IMR-90 (cell line): ENCODE data around the gene TM9SF4. TPM values are rescaled to one million over a fixed set of nuclear protein-coding genes. Genes with fewer than 3 reads are reported as not detected.
"Not testable (repeated sequence)": the region's sequence is repeated elsewhere in the genome, so short reads cannot be mapped to it uniquely, and the experiment has no call there.

ENCODE experiments used
- ATAC-seq: fragments of 200-7000 bp; cut with Tn5 transposase; 2 replicates; pipeline ENCODE4 v1.9.1; 2020; ENCODE audit warnings: low read depth, mild to moderate bottlenecking, moderate library complexity
- BruUV-seq: library from RNA; stranded (reverse); fragments of 400-500 nt; replicated peaks from 2 replicates; lab custom pipeline; 2021; lab: Mats Ljungman, UMichigan
- CTCF ChIA-PET: fragments of 300-600 bp; formaldehyde crosslinking; extraction: SDS; loops from one replicate; lab custom pipeline; 2021; ENCODE audit warnings: antibody characterized with exemption; lab: Yijun Ruan, JAX
- POLR2A ChIA-PET: fragments of 300-600 bp; sonication (Branson Sonifier 250); formaldehyde crosslinking; loops from one replicate; lab custom pipeline; 2022; ENCODE audit warnings: antibody characterized with exemption; ENCODE audit not compliant: unreplicated experiment; lab: Charles Lee
- DNase-seq: peaks from one replicate; pipeline ENCODE4 v3.0.0; 2013
- H2AFZ ChIP-seq: replicated peaks from 2 replicates; pipeline ENCODE3; 2013; ENCODE audit warnings: low read length, mild to moderate bottlenecking; ENCODE audit not compliant: poor library complexity
- H2AK5ac ChIP-seq: 2 replicates; pipeline ENCODE4 v1.6.1; 2013; ENCODE audit warnings: low read depth, low read length, inconsistent platforms
- H2AK9ac ChIP-seq: replicated peaks from 2 replicates; pipeline ENCODE3; 2013; ENCODE audit warnings: mild to moderate bottlenecking, low read depth, low read length, moderate library complexity; ENCODE audit not compliant: poor library complexity
- H2BK120ac ChIP-seq: 2 replicates; pipeline ENCODE4 v1.6.1; 2013; ENCODE audit warnings: low read depth, low read length, inconsistent platforms
- H2BK15ac ChIP-seq: 3 replicates; pipeline ENCODE4 v1.6.1; 2013; ENCODE audit warnings: low read depth, low read length, inconsistent platforms
- H2BK20ac ChIP-seq: 2 replicates; pipeline ENCODE4 v1.6.1; 2013; ENCODE audit warnings: low read depth, mild to moderate bottlenecking, inconsistent platforms, low read length, moderate library complexity
- H2BK5ac ChIP-seq: 2 replicates; pipeline ENCODE4 v1.6.1; 2013; ENCODE audit warnings: mild to moderate bottlenecking, low read depth, low read length, inconsistent platforms; ENCODE audit not compliant: poor library complexity, severe bottlenecking
- H3K14ac ChIP-seq: replicated peaks from 2 replicates; pipeline ENCODE4 v1.6.1; 2013; ENCODE audit warnings: low read depth, low read length, inconsistent platforms
- H3K18ac ChIP-seq: 2 replicates; pipeline ENCODE4 v1.6.1; 2013; ENCODE audit warnings: low read depth, low read length, control low read depth
- H3K23ac ChIP-seq: 2 replicates; pipeline ENCODE4 v1.6.1; 2013; ENCODE audit warnings: low read depth, low read length, inconsistent platforms
- H3K27ac ChIP-seq: 2 replicates; pipeline ENCODE4 v1.5.1; 2013; ENCODE audit warnings: mild to moderate bottlenecking, control low read depth, low read length; ENCODE audit not compliant: insufficient read depth
- H3K27me3 ChIP-seq: 2 replicates; pipeline ENCODE4 v1.6.1; 2013; ENCODE audit warnings: low read length; ENCODE audit not compliant: control insufficient read depth, insufficient read depth
- H3K36me3 ChIP-seq: 2 replicates; pipeline ENCODE4 v1.6.1; 2013; ENCODE audit warnings: low read length, mixed read lengths; ENCODE audit not compliant: control insufficient read depth, insufficient read depth
- H3K4ac ChIP-seq: 2 replicates; pipeline ENCODE4 v1.6.1; 2013; ENCODE audit warnings: low read depth, low read length, inconsistent platforms
- H3K4me1 ChIP-seq: 2 replicates; pipeline ENCODE4 v1.6.1; 2013; ENCODE audit warnings: low read length, mixed read lengths; ENCODE audit not compliant: control insufficient read depth, insufficient read depth
- H3K4me2 ChIP-seq: 2 replicates; pipeline ENCODE4 v1.6.1; 2013; ENCODE audit warnings: low read depth, mild to moderate bottlenecking, control low read depth, low read length, moderate library complexity
- H3K4me3 ChIP-seq: 2 replicates; pipeline ENCODE4 v1.5.1; 2013; ENCODE audit warnings: low read depth, mild to moderate bottlenecking, control low read depth, low read length, moderate library complexity; ENCODE audit not compliant: insufficient read depth
- H3K56ac ChIP-seq: 2 replicates; pipeline ENCODE4 v1.6.1; 2013; ENCODE audit warnings: low read length, inconsistent platforms; ENCODE audit not compliant: insufficient read depth; ENCODE audit errors: extremely low read depth
- H3K79me1 ChIP-seq, 2 experiments: 2 replicates each; pipeline ENCODE4 v1.6.1; 2013; ENCODE audit warnings: low read length in 2 of 2, inconsistent platforms in 1 of 2, low read depth in 1 of 2
- H3K9ac ChIP-seq: 2 replicates; pipeline ENCODE4 v1.6.1; 2013; ENCODE audit warnings: low read depth, low read length, control low read depth
- H3K9me1 ChIP-seq: 2 replicates; pipeline ENCODE4 v1.6.1; 2013; ENCODE audit warnings: low read length, inconsistent platforms; ENCODE audit not compliant: insufficient read depth
- H3K9me3 ChIP-seq: 2 replicates; pipeline ENCODE4 v1.6.1; 2013; ENCODE audit warnings: low read length; ENCODE audit not compliant: control insufficient read depth, insufficient read depth
- H4K20me1 ChIP-seq: 2 replicates; pipeline ENCODE4 v1.6.1; 2013; ENCODE audit warnings: low read length, inconsistent platforms; ENCODE audit not compliant: insufficient read depth
- H4K5ac ChIP-seq: 2 replicates; pipeline ENCODE4 v1.6.1; 2013; ENCODE audit warnings: mild to moderate bottlenecking, low read depth, low read length, control low read depth
- H4K8ac ChIP-seq, 2 experiments: 2 replicates each; pipeline ENCODE4 v1.6.1; 2013; ENCODE audit warnings: low read depth in 2 of 2, low read length in 2 of 2, control low read depth in 1 of 2, inconsistent platforms in 1 of 2
- H4K91ac ChIP-seq: 2 replicates; pipeline ENCODE4 v1.6.1; 2013; ENCODE audit warnings: low read depth, low read length, inconsistent platforms; ENCODE audit not compliant: insufficient read depth
- BHLHE40 ChIP-seq: fragments of 150-350 bp; IDR thresholded peaks from 2 replicates; pipeline ENCODE4 v1.6.1; 2016; ENCODE audit warnings: mild to moderate bottlenecking, low read depth, low read length
- MAFK ChIP-seq: IDR thresholded peaks from 2 replicates; pipeline ENCODE4 v1.6.1; 2012; ENCODE audit warnings: low read depth, low read length, improper control_type of control experiment
- WGBS, 2 experiments: methylation state at CpG; one replicate each; pipeline versions ENCODE4 v1.1.5 to v1.1.7; 2013; ENCODE audit warnings: missing lambda C conversion rate in 2 of 2; ENCODE audit not compliant: insufficient read length in 1 of 2; ENCODE audit errors: extremely low coverage in 2 of 2; 5-methylcytosine and 5-hydroxymethylcytosine counted together
- dilution Hi-C: fragments of 300-500 bp; cut with HindIII; formaldehyde crosslinking; loops from one replicate; pipeline ENCODE4 v1.14.3; 2018; ENCODE audit warnings: low sequenced_read_pairs; ENCODE audit not compliant: unreplicated experiment
- in situ Hi-C: fragments of 300-500 bp; cut with MboI; formaldehyde crosslinking; loops from 3 replicates; pipeline ENCODE4 v1.14.3; 2019; ENCODE audit warnings: low sequenced_read_pairs, inconsistent platforms, mixed read lengths
- intact Hi-C: fragments of 100-400 bp; cut with micrococcal nuclease; formaldehyde crosslinking; loops from 2 replicates; pipeline ENCODE4 v1.10.0; 2022
- polyA plus RNA-seq, 3 experiments: library from polyadenylated mRNA; depleted of rRNA; stranded (reverse); fragments of >200 nt; gene quantifications; 2 replicates each; pipeline ENCODE4 v1.2.3, GENCODE V29; 2012; ENCODE audit warnings: low replicate concordance in 1 of 3
- total RNA-seq: library from RNA; depleted of rRNA; stranded (reverse); fragments of >200 nt; gene quantifications from 2 replicates; pipeline ENCODE4 v1.2.3, GENCODE V29; 2012

TM9SF4 gene
- total and polyA plus RNA-seq, 2 of the 4 experiments (the other 2 are of a cell fraction) = 35.3 to 59.1 TPM

- no CpG with 5 or more reads among the region's 2 CpGs for WGBS, 2 experiments
- H4K20me1 ChIP-seq = peaks cover 49% of the 10 kb centered on the region
- ChIA-PET POLR2A (no interaction called here), CTCF (interaction anchor here (1.9 kb wide), 1 partner anchor 14 kb away, joined by 9 read pairs; no protein-coding TSS in a partner anchor)
- BruUV-seq = no TSS peak
- H3K27ac ChIP-seq = no peak overlapping the region
- no peaks in the 10 kb centered on the region; the same call in 1 of the 2 replicates for H3K4me1 ChIP-seq
- no peak overlapping the region for H3K4ac ChIP-seq
- H4K5ac ChIP-seq = no peak overlapping the region
- intact Hi-C loops = no loop called here
- no peaks in the 10 kb centered on the region for H3K27me3 ChIP-seq
- no peak overlapping the region for H3K56ac ChIP-seq
- H2BK15ac ChIP-seq = no peak overlapping the region
- no peak for DNase-seq
- H4K91ac ChIP-seq = no peak overlapping the region
- H3K23ac ChIP-seq = no peak overlapping the region
- H2AK5ac ChIP-seq = no peak overlapping the region
- no peak overlapping the region for H4K8ac ChIP-seq
- peaks cover 6% of the 10 kb centered on the region for H3K36me3 ChIP-seq
- H3K18ac ChIP-seq = no peak overlapping the region
- peaks cover 16 to 55% of the 10 kb centered on the region in 2 experiments for H3K79me1 ChIP-seq
- no peak overlapping the region for H3K9ac ChIP-seq
- H3K14ac ChIP-seq = no peak overlapping the region
- no peak overlapping the region for H2AFZ ChIP-seq
- H3K4me3 ChIP-seq = no peak overlapping the region
- ATAC-seq = no peak
- H2AK9ac ChIP-seq = no peak overlapping the region
- H2BK5ac ChIP-seq = no peak overlapping the region
- peaks cover 2% of the 10 kb centered on the region; the same call in 1 of the 2 replicates for H3K9me1 ChIP-seq
- peak; percentile 53 for TF ChIP-seq MAFK
- TF ChIP-seq BHLHE40 = no peak
- H2BK20ac ChIP-seq = no peak overlapping the region
- H2BK120ac ChIP-seq = no peak overlapping the region
- H3K4me2 ChIP-seq = no peak overlapping the region
- in situ Hi-C loops = no loop called here
- no peaks in the 10 kb centered on the region for H3K9me3 ChIP-seq
- dilution Hi-C loops = no loop called here
Observed at GRCh38 chr20:32119734-32120133, 10.2 kb downstream of the TM9SF4 start.

GRCh38 chr20:32121908-32122307 lies 12.4 kb downstream of the TM9SF4 start:
- H2BK120ac ChIP-seq, H3K4me3 ChIP-seq, H3K4me2 ChIP-seq, H3K27me3 ChIP-seq, H3K27ac ChIP-seq, H3K9me1 ChIP-seq, H3K9me3 ChIP-seq, H4K5ac ChIP-seq, H2AK9ac ChIP-seq, ATAC-seq, H3K14ac ChIP-seq, H3K4ac ChIP-seq, DNase-seq, H2BK20ac ChIP-seq, intact Hi-C loops, H2AK5ac ChIP-seq, H3K18ac ChIP-seq, in situ Hi-C loops, H3K4me1 ChIP-seq, H3K9ac ChIP-seq, H2BK5ac ChIP-seq, BruUV-seq, H4K91ac ChIP-seq, H3K23ac ChIP-seq, dilution Hi-C loops, H2BK15ac ChIP-seq, H2AFZ ChIP-seq, CTCF ChIA-PET, H3K56ac ChIP-seq, H4K8ac ChIP-seq, POLR2A ChIA-PET, H3K36me3 ChIP-seq: not testable (repeated sequence)
- Histone ChIP-seq H4K20me1 (peaks cover 46% of the 10 kb centered on the region), H3K79me1 (peaks cover 17 to 53% of the 10 kb centered on the region in 2 experiments)
- no CpG with 5 or more reads among the region's 31 CpGs for WGBS, 2 experiments
